Neuronal stem cell (in vitro differentiated cells): ENCODE results near the gene CFAP70.

Source experiments
- DNase-seq: peaks from one replicate; pipeline ENCODE4 v3.0.0-alpha.2; 2013; ENCODE audit warnings: low spot score
- H2AFZ ChIP-seq: one replicate; pipeline ENCODE4 v1.6.1; 2013; ENCODE audit warnings: mild to moderate bottlenecking, low read length, inconsistent platforms
- H2AK5ac ChIP-seq: 2 replicates; pipeline ENCODE4 v1.6.1; 2013; ENCODE audit warnings: low read depth, mild to moderate bottlenecking, inconsistent platforms, low read length, moderate library complexity, mixed read lengths
- H2BK120ac ChIP-seq: 2 replicates; pipeline ENCODE4 v1.6.1; 2013; ENCODE audit warnings: low read depth, mild to moderate bottlenecking, inconsistent platforms, low read length, moderate library complexity, mixed read lengths
- H2BK12ac ChIP-seq: one replicate; pipeline ENCODE4 v1.6.1; 2013; ENCODE audit warnings: low read length, inconsistent platforms
- H2BK15ac ChIP-seq: 2 replicates; pipeline ENCODE4 v1.6.1; 2013; ENCODE audit warnings: mild to moderate bottlenecking, low read length, inconsistent platforms, mixed read lengths
- H2BK5ac ChIP-seq: one replicate; pipeline ENCODE4 v1.6.1; 2013; ENCODE audit warnings: inconsistent platforms, mild to moderate bottlenecking, low read length, moderate library complexity
- H3K14ac ChIP-seq: one replicate; pipeline ENCODE4 v1.6.1; 2013; ENCODE audit warnings: low read length, inconsistent platforms
- H3K18ac ChIP-seq: 2 replicates; pipeline ENCODE4 v1.6.1; 2013; ENCODE audit warnings: low read length, inconsistent platforms
- H3K23ac ChIP-seq: 2 replicates; pipeline ENCODE4 v1.6.1; 2013; ENCODE audit warnings: low read depth, mild to moderate bottlenecking, mixed read lengths, low read length, inconsistent platforms; ENCODE audit not compliant: poor library complexity
- H3K27ac ChIP-seq: replicated peaks from 3 replicates; pipeline ENCODE4 v1.5.1; 2013; ENCODE audit warnings: low read length, inconsistent platforms
- H3K27me3 ChIP-seq, 3 experiments: 2 replicates each; pipeline ENCODE4 v1.6.1; 2013; ENCODE audit warnings: low read length in 3 of 3, mild to moderate bottlenecking in 2 of 3, inconsistent platforms in 1 of 3, low read depth in 1 of 3, mixed read lengths in 1 of 3, moderate library complexity in 1 of 3; ENCODE audit not compliant: control insufficient read depth in 3 of 3, insufficient read depth in 3 of 3
- H3K36me3 ChIP-seq, 2 donors: replicated peaks in 1 of 2; 2 replicates each; pipeline ENCODE4 v1.6.1; 2013; ENCODE audit warnings: low read length in 2 of 2; ENCODE audit not compliant: control insufficient read depth in 2 of 2, insufficient read depth in 2 of 2
- H3K4ac ChIP-seq: 2 replicates; pipeline ENCODE4 v1.6.1; 2013; ENCODE audit warnings: inconsistent platforms, mild to moderate bottlenecking, low read length, moderate library complexity
- H3K4me1 ChIP-seq, 2 donors: 1 replicate in 1 of 2; 2 replicates in 1 of 2; pipeline ENCODE4 v1.6.1; 2013; ENCODE audit warnings: low read length in 2 of 2, low read depth in 1 of 2; ENCODE audit not compliant: control insufficient read depth in 2 of 2, insufficient read depth in 1 of 2
- H3K4me2 ChIP-seq: one replicate; pipeline ENCODE4 v1.6.1; 2013; ENCODE audit warnings: mild to moderate bottlenecking, low read length, inconsistent platforms; ENCODE audit not compliant: insufficient read depth, poor library complexity, severe bottlenecking
- H3K4me3 ChIP-seq, 2 donors: 2 replicates each; pipeline ENCODE4 v1.5.1; 2013; ENCODE audit warnings: low read length in 2 of 2, mild to moderate bottlenecking in 2 of 2, inconsistent platforms in 1 of 2, moderate library complexity in 1 of 2
- H3K79me1 ChIP-seq: one replicate; pipeline ENCODE4 v1.6.1; 2013; ENCODE audit warnings: low read depth, mild to moderate bottlenecking, inconsistent platforms, low read length, moderate library complexity
- H3K9ac ChIP-seq: one replicate; pipeline ENCODE4 v1.6.1; 2013; ENCODE audit warnings: mild to moderate bottlenecking, low read depth, low read length, inconsistent platforms; ENCODE audit not compliant: poor library complexity
- H3K9me3 ChIP-seq, 2 donors: replicated peaks in 1 of 2; 2 replicates each; pipeline versions ENCODE3 to v1.6.1; 2013; ENCODE audit warnings: low read length in 2 of 2, mild to moderate bottlenecking in 2 of 2, inconsistent platforms in 1 of 2, low read depth in 1 of 2, mixed read lengths in 1 of 2, moderate library complexity in 1 of 2; ENCODE audit not compliant: control insufficient read depth in 2 of 2, insufficient read depth in 1 of 2
- H4K8ac ChIP-seq: one replicate; pipeline ENCODE4 v1.6.1; 2013; ENCODE audit warnings: low read depth, mild to moderate bottlenecking, inconsistent platforms, low read length, moderate library complexity
- H4K91ac ChIP-seq: one replicate; pipeline ENCODE4 v1.6.1; 2013; ENCODE audit warnings: low read length, low read depth, mild to moderate bottlenecking, inconsistent platforms; ENCODE audit not compliant: poor library complexity
- WGBS, 2 donors: extraction: QIAGEN DNeasy Blood & Tissue Kit; methylation state at CpG; one replicate each; pipeline ENCODE4 v1.1.7; 2013; ENCODE audit warnings: missing lambda C conversion rate in 2 of 2, mixed read lengths in 1 of 2; ENCODE audit not compliant: insufficient read length in 2 of 2, insufficient replicate concordance in 1 of 2; ENCODE audit errors: extremely low coverage in 2 of 2; 5-methylcytosine and 5-hydroxymethylcytosine counted together

CFAP70 gene

GRCh38 chr10:73296946-73297345 is 61.7 kb downstream of the CFAP70 start:
- no peaks in the 10 kb centered on the region for H3K9me3 ChIP-seq
- no peak overlapping the region for H2BK5ac ChIP-seq
- H3K9ac ChIP-seq: no peak overlapping the region
- H2BK15ac ChIP-seq: no peak overlapping the region
- no peaks in the 10 kb centered on the region for H3K79me1 ChIP-seq
- no peak overlapping the region for H3K23ac ChIP-seq
- H4K8ac ChIP-seq: no peak overlapping the region
- no peak overlapping the region for H3K4me2 ChIP-seq
- H2BK120ac ChIP-seq: no peak overlapping the region
- no peak overlapping the region for H3K14ac ChIP-seq
- H4K91ac ChIP-seq: no peak overlapping the region
- H3K18ac ChIP-seq: no peak overlapping the region
- H3K27ac ChIP-seq: no peak overlapping the region
- H3K4ac ChIP-seq: no peak overlapping the region
- H2BK12ac ChIP-seq: no peak overlapping the region
- no peaks in the 10 kb centered on the region for H3K4me1 ChIP-seq
- no peak overlapping the region for H2AFZ ChIP-seq
- WGBS, 2 donors: no CpG with 5 or more reads among the region's 3 CpGs
- H3K27me3 ChIP-seq: no peaks in the 10 kb centered on the region
- no peaks in the 10 kb centered on the region for H3K36me3 ChIP-seq
- H2AK5ac ChIP-seq: no peak overlapping the region
- DNase-seq: no peak
- H3K4me3 ChIP-seq: no peak overlapping the region

GRCh38 chr10:73293461-73293860 is 65.2 kb downstream of the CFAP70 start:
- H3K18ac ChIP-seq: no peak overlapping the region
- no peak overlapping the region for H3K27ac ChIP-seq
- H3K4me2 ChIP-seq: no peak overlapping the region
- H3K4ac ChIP-seq: no peak overlapping the region
- no peaks in the 10 kb centered on the region for H3K9me3 ChIP-seq
- H3K36me3 ChIP-seq: no peaks in the 10 kb centered on the region
- no peak for DNase-seq
- no peaks in the 10 kb centered on the region for H3K79me1 ChIP-seq
- H3K4me3 ChIP-seq: no peak overlapping the region
- H2BK12ac ChIP-seq: no peak overlapping the region
- H4K91ac ChIP-seq: no peak overlapping the region
- no peak overlapping the region for H2AFZ ChIP-seq
- no peak overlapping the region for H3K9ac ChIP-seq
- no peak overlapping the region for H2AK5ac ChIP-seq
- WGBS, 2 donors: no CpG with 5 or more reads among the region's 3 CpGs
- H2BK15ac ChIP-seq: no peak overlapping the region
- no peak overlapping the region for H3K23ac ChIP-seq
- H3K14ac ChIP-seq: no peak overlapping the region
- no peak overlapping the region for H2BK120ac ChIP-seq
- H4K8ac ChIP-seq: no peak overlapping the region
- H3K27me3 ChIP-seq: no peaks in the 10 kb centered on the region
- H3K4me1 ChIP-seq: no peaks in the 10 kb centered on the region
- H2BK5ac ChIP-seq: no peak overlapping the region

- Histone ChIP-seq H3K36me3 (no peaks in the 10 kb centered on the region), H2BK15ac (no peak overlapping the region), H2BK5ac (no peak overlapping the region), H2AFZ (no peak overlapping the region), H2BK120ac (no peak overlapping the region), H3K79me1 (no peaks in the 10 kb centered on the region), H3K9ac (no peak overlapping the region), H3K27ac (no peak overlapping the region), H2BK12ac (no peak overlapping the region), H2AK5ac (no peak overlapping the region), H3K4me2 (no peak overlapping the region), H3K4me3 (no peak overlapping the region), H3K14ac (no peak overlapping the region), H3K9me3 (no peaks in the 10 kb centered on the region), H3K23ac (no peak overlapping the region), H3K4me1 (no peaks in the 10 kb centered on the region), H3K4ac (no peak overlapping the region), H3K18ac (no peak overlapping the region), H4K8ac (no peak overlapping the region), H4K91ac (no peak overlapping the region), H3K27me3 (no peaks in the 10 kb centered on the region)
- DNase-seq: no peak
- WGBS, 2 donors: no CpG with 5 or more reads among the region's 1 CpG
Measured at GRCh38 chr10:73289958-73290357, 68.7 kb downstream of the CFAP70 start.

DNA sequence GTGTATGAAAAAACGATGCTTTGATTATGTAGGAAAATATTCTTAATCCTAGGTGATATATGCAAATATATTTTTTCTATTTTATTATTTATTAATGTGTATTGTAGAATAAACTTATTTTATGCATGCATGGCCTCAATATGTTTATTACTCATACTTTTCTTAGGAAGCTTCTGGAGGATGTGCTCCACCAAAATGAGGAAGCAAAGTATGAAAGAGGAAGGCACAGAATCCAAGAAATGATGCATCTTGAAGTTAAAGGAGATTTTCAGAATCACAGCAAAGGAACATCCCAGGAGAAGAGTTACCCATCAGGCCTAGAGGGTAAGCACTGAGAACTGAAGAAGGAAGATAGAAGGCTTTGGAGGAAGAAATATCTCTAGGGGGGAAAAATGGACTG is 71.2 kb downstream of the CFAP70 start:
- Histone ChIP-seq H2BK15ac (no peak overlapping the region), H2BK5ac (no peak overlapping the region), H3K36me3 (no peaks in the 10 kb centered on the region), H3K27ac (no peak overlapping the region), H4K8ac (no peak overlapping the region), H3K23ac (no peak overlapping the region), H3K9ac (no peak overlapping the region), H3K14ac (no peak overlapping the region), H3K4ac (no peak overlapping the region), H3K27me3 (no peaks in the 10 kb centered on the region), H2AFZ (no peak overlapping the region), H4K91ac (no peak overlapping the region), H2BK120ac (no peak overlapping the region), H2AK5ac (no peak overlapping the region), H3K4me3 (no peak overlapping the region), H2BK12ac (no peak overlapping the region), H3K18ac (no peak overlapping the region), H3K4me2 (no peak overlapping the region), H3K4me1 (no peaks in the 10 kb centered on the region), H3K79me1 (no peaks in the 10 kb centered on the region), H3K9me3 (no peaks in the 10 kb centered on the region)
- DNase-seq: no peak
- WGBS, 2 donors: no CpG with 5 or more reads among the region's 1 CpG
